ENCODE data around the gene PCDHAC2. TPM values are rescaled to one million over a fixed set of nuclear protein-coding genes. Genes with fewer than 3 reads are reported as not detected.

Gene PCDHAC2
- total RNA-seq = 1.8 and 3.3 TPM in 2 replicates

GRCh38 chr5:140966293-140967225, at the start of gene PCDHAC2:
PCDHAC2 (plus strand) TSS chr5:140966476; CDS start chr5:140966767, 291 bp downstream.

GRCh38 chr5:140925806-140926442, 40.4 kb upstream of the PCDHAC2 start, which contains the start of gene PCDHAC1:
PCDHAC1 (plus strand) TSS chr5:140926299; CDS start chr5:140926893, 594 bp downstream.

Small RNA genes lying within 50 kb of the gene (small RNA-seq; reads per million reads assigned to genes)
- not detected for gene AC010223.1

Other genes with a start within 250 kb of the PCDHAC2 start
- gene PCDHA1, start 180.3 kb upstream of the PCDHAC2 start, total RNA-seq = not detected in 2 replicates
- gene PCDHA2, start 171.6 kb upstream of the PCDHAC2 start, total RNA-seq = under 0.01 TPM in 1 of 2 replicates, not detected in the other
- gene PCDHA3, start 165.4 kb upstream of the PCDHAC2 start, total RNA-seq = 0.13 and 0.14 TPM in 2 replicates
- 0.22 and 0.27 TPM in 2 replicates for gene PCDHA4, start 159.4 kb upstream of the PCDHAC2 start, total RNA-seq
- gene PCDHA5, start 144.9 kb upstream of the PCDHAC2 start, total RNA-seq = under 0.01 and 0.07 TPM in 2 replicates
- 0.13 and 0.22 TPM in 2 replicates for gene PCDHA6, start 138.5 kb upstream of the PCDHAC2 start, total RNA-seq
- gene PCDHA7, start 132.2 kb upstream of the PCDHAC2 start, total RNA-seq = 0.07 and 0.40 TPM in 2 replicates
- under 0.01 TPM in 2 replicates for gene PCDHA8, start 125.3 kb upstream of the PCDHAC2 start, total RNA-seq
- gene PCDHA9, start 118.1 kb upstream of the PCDHAC2 start, total RNA-seq = under 0.01 and 0.07 TPM in 2 replicates
- 0.07 and 0.27 TPM in 2 replicates for gene PCDHA10, start 110.6 kb upstream of the PCDHAC2 start, total RNA-seq
- under 0.01 TPM in 1 of 2 replicates, not detected in the other for gene PCDHA11, start 97.5 kb upstream of the PCDHAC2 start, total RNA-seq
- gene PCDHA12, start 91.2 kb upstream of the PCDHAC2 start, total RNA-seq = under 0.01 TPM in 1 of 2 replicates, not detected in the other
- gene PCDHA13, start 84.4 kb upstream of the PCDHAC2 start, total RNA-seq = not detected in 2 replicates
- gene PCDHAC1, start 40.2 kb upstream of the PCDHAC2 start, total RNA-seq = under 0.01 TPM in 1 of 2 replicates, not detected in the other
- gene PCDHB1, start 84.9 kb downstream of the PCDHAC2 start, total RNA-seq = not detected in 2 replicates
- 0.66 and 0.72 TPM in 2 replicates for gene PCDHB2, start 128.1 kb downstream of the PCDHAC2 start, total RNA-seq
- gene PCDHB3, start 134.0 kb downstream of the PCDHAC2 start, total RNA-seq = 0.14 and 0.27 TPM in 2 replicates
- 0.07 and 0.13 TPM in 2 replicates for gene PCDHB4, start 155.3 kb downstream of the PCDHAC2 start, total RNA-seq
- 0.40 and 0.43 TPM in 2 replicates for gene PCDHB5, start 168.7 kb downstream of the PCDHAC2 start, total RNA-seq
- 0.07 TPM in 1 of 2 replicates, not detected in the other for gene PCDHB6, start 183.6 kb downstream of the PCDHAC2 start, total RNA-seq
- gene PCDHB7, start 206.2 kb downstream of the PCDHAC2 start, total RNA-seq = 0.22 and 0.40 TPM in 2 replicates
- 0.07 and 0.13 TPM in 2 replicates for gene PCDHB8, start 211.3 kb downstream of the PCDHAC2 start, total RNA-seq
- 0.07 and 0.13 TPM in 2 replicates for gene PCDHB16, start 215.9 kb downstream of the PCDHAC2 start, total RNA-seq
- gene PCDHB9, start 220.7 kb downstream of the PCDHAC2 start, total RNA-seq = 0.13 and 0.14 TPM in 2 replicates
- 0.22 and 0.66 TPM in 2 replicates for gene PCDHB10, start 225.9 kb downstream of the PCDHAC2 start, total RNA-seq
- 0.07 and 0.27 TPM in 2 replicates for gene PCDHB11, start 233.2 kb downstream of the PCDHAC2 start, total RNA-seq
- 0.07 and 0.27 TPM in 2 replicates for gene PCDHB12, start 242.2 kb downstream of the PCDHAC2 start, total RNA-seq
- 0.22 and 0.66 TPM in 2 replicates for gene PCDHB13, start 247.4 kb downstream of the PCDHAC2 start, total RNA-seq